H1 (cell line): ENCODE results near the gene SIX5. TPM values are rescaled to one million over a fixed set of nuclear protein-coding genes. Genes with fewer than 3 reads are reported as not detected.

Source experiments
- CTCF ChIA-PET: fragments of 300-600 bp; sonication (Branson Sonifier 250); formaldehyde crosslinking; loops from one replicate; lab custom pipeline; 2021; ENCODE audit not compliant: partially characterized antibody; lab: Charles Lee
- POLR2A ChIA-PET: fragments of 300-600 bp; sonication (Branson Sonifier 250); formaldehyde crosslinking; loops from one replicate; lab custom pipeline; 2021; ENCODE audit warnings: inconsistent platforms; ENCODE audit not compliant: partially characterized antibody; lab: Charles Lee
- DNase-seq, 2 experiments: peaks; one replicate each; pipeline versions ENCODE4 v3.0.0 to v3.0.0-alpha.2; 2010 to 2022; ENCODE audit warnings: low spot score in 2 of 2, low read depth in 1 of 2, mixed read lengths in 1 of 2
- FAIRE-seq: peaks from 2 replicates; lab custom pipeline; 2011; peaks lifted over from hg19 to GRCh38; lab: Jason Lieb, UNC
- H2AFZ ChIP-seq: 2 replicates; pipeline ENCODE4 v1.8.1; 2012; ENCODE audit warnings: low read length, inconsistent platforms
- H2AK5ac ChIP-seq: 2 replicates; pipeline ENCODE4 v1.6.1; 2013; ENCODE audit warnings: low read depth, low read length
- H2BK120ac ChIP-seq: replicated peaks from 2 replicates; pipeline ENCODE3; 2013; ENCODE audit warnings: low read depth, low read length, inconsistent platforms
- H2BK12ac ChIP-seq: 2 replicates; pipeline ENCODE4 v1.6.1; 2013; ENCODE audit warnings: low read depth, low read length
- H2BK15ac ChIP-seq: 2 replicates; pipeline ENCODE4 v1.6.1; 2013; ENCODE audit warnings: low read length
- H2BK20ac ChIP-seq: 2 replicates; pipeline ENCODE4 v1.6.1; 2013; ENCODE audit warnings: low read length
- H2BK5ac ChIP-seq: 2 replicates; pipeline ENCODE4 v1.6.1; 2013; ENCODE audit warnings: low read depth, low read length
- H3K14ac ChIP-seq: 2 replicates; pipeline ENCODE4 v1.6.1; 2013; ENCODE audit warnings: inconsistent platforms; ENCODE audit not compliant: insufficient read length
- H3K18ac ChIP-seq: 2 replicates; pipeline ENCODE4 v1.6.1; 2013; ENCODE audit warnings: low read length; ENCODE audit errors: extremely low read depth
- H3K23ac ChIP-seq: 2 replicates; pipeline ENCODE4 v1.6.1; 2013; ENCODE audit warnings: inconsistent platforms; ENCODE audit not compliant: insufficient read length
- H3K23me2 ChIP-seq: 2 replicates; pipeline ENCODE4 v1.6.1; 2013; ENCODE audit warnings: low read depth, low read length
- H3K27ac ChIP-seq: 2 replicates; pipeline ENCODE4 v1.6.1; 2011; ENCODE audit warnings: low read depth, low read length, inconsistent platforms
- H3K27me3 ChIP-seq, 4 experiments: replicated peaks in 1 of 4; 1 replicate in 1 of 4; 2 replicates in 3 of 4; pipeline versions ENCODE4 v1.6.1 to v1.8.1; 2011 to 2013; ENCODE audit warnings: low read length in 3 of 4, mild to moderate bottlenecking in 3 of 4, inconsistent platforms in 2 of 4, mixed read lengths in 2 of 4, moderate library complexity in 1 of 4; ENCODE audit not compliant: control insufficient read depth in 3 of 4, insufficient read depth in 3 of 4; ENCODE audit errors: extremely low read depth in 1 of 4
- H3K36me3 ChIP-seq, 4 experiments: 2 replicates each; pipeline versions ENCODE4 v1.6.1 to v1.8.1; 2011 to 2013; ENCODE audit warnings: mild to moderate bottlenecking in 4 of 4, low read length in 3 of 4, moderate library complexity in 2 of 4, control low read depth in 1 of 4, inconsistent platforms in 1 of 4; ENCODE audit not compliant: insufficient read depth in 4 of 4, control insufficient read depth in 2 of 4
- H3K4ac ChIP-seq: replicated peaks from 2 replicates; pipeline ENCODE3; 2013; ENCODE audit warnings: low read length, low read depth, mixed read lengths, inconsistent platforms; ENCODE audit not compliant: insufficient read length
- H3K4me1 ChIP-seq, 4 experiments: replicated peaks in 1 of 4; 1 replicate in 1 of 4; 2 replicates in 3 of 4; pipeline versions ENCODE4 v1.6.1 to v1.8.1; 2011 to 2013; ENCODE audit warnings: low read length in 3 of 4, inconsistent platforms in 2 of 4, mixed read lengths in 1 of 4; ENCODE audit not compliant: insufficient read depth in 4 of 4, control insufficient read depth in 3 of 4
- H3K4me2 ChIP-seq, 2 experiments: 2 replicates each; pipeline versions ENCODE4 v1.6.1 to v1.8.1; 2011 to 2013; ENCODE audit warnings: low read depth in 2 of 2, low read length in 2 of 2, control low read depth in 1 of 2, inconsistent platforms in 1 of 2, mild to moderate bottlenecking in 1 of 2; ENCODE audit not compliant: insufficient read depth in 1 of 2
- H3K4me3 ChIP-seq, 4 experiments: fragments of 200-600, 300-600 bp in 1 of 4; sonication (generic), shearing (Covaris generic), sonication (Bioruptor Twin) in 1 of 4; 2 replicates each; pipeline versions ENCODE4 v1.5.1 to v1.8.1; 2011 to 2016; ENCODE audit warnings: low read length in 4 of 4, low read depth in 3 of 4, control low read depth in 2 of 4, inconsistent platforms in 2 of 4, mild to moderate bottlenecking in 2 of 4, mixed read lengths in 1 of 4, moderate library complexity in 1 of 4; ENCODE audit not compliant: insufficient read depth in 2 of 4; ENCODE audit errors: extremely low read depth in 1 of 4
- H3K56ac ChIP-seq: replicated peaks from 2 replicates; pipeline ENCODE3; 2013; ENCODE audit warnings: low read depth, mild to moderate bottlenecking, mixed read lengths, low read length, inconsistent platforms; ENCODE audit not compliant: insufficient read length
- H3K79me1 ChIP-seq: 2 replicates; pipeline ENCODE4 v1.6.1; 2013; ENCODE audit warnings: low read depth, low read length, control low read depth
- H3K79me2 ChIP-seq, 2 experiments: 2 replicates each; pipeline versions ENCODE4 v1.6.1 to v1.8.1; 2012 to 2013; ENCODE audit warnings: low read length in 2 of 2, mild to moderate bottlenecking in 2 of 2, inconsistent platforms in 1 of 2; ENCODE audit not compliant: insufficient read depth in 2 of 2, control insufficient read depth in 1 of 2
- H3K9ac ChIP-seq, 4 experiments: replicated peaks in 1 of 4; 1 replicate in 1 of 4; 2 replicates in 3 of 4; pipeline versions ENCODE4 v1.6.1 to v1.8.1; 2011 to 2013; ENCODE audit warnings: low read depth in 3 of 4, low read length in 3 of 4, control low read depth in 2 of 4, mild to moderate bottlenecking in 2 of 4, moderate library complexity in 2 of 4, inconsistent platforms in 1 of 4; ENCODE audit errors: extremely low read depth in 1 of 4
- H3K9me3 ChIP-seq, 2 experiments: 2 replicates each; pipeline versions ENCODE4 v1.6.1 to v1.8.1; 2012 to 2013; ENCODE audit warnings: mild to moderate bottlenecking in 2 of 2, moderate library complexity in 2 of 2, control low read depth in 1 of 2, inconsistent platforms in 1 of 2, low read depth in 1 of 2, low read length in 1 of 2, mixed read lengths in 1 of 2; ENCODE audit not compliant: insufficient read depth in 2 of 2
- H4K20me1 ChIP-seq, 2 experiments: replicated peaks in 1 of 2; 2 replicates each; pipeline versions ENCODE3 to v1.8.1; 2011 to 2013; ENCODE audit warnings: inconsistent platforms in 2 of 2, low read length in 2 of 2, mild to moderate bottlenecking in 1 of 2; ENCODE audit not compliant: insufficient read depth in 2 of 2, control insufficient read depth in 1 of 2
- H4K5ac ChIP-seq: 2 replicates; pipeline ENCODE4 v1.6.1; 2013; ENCODE audit warnings: low read length, low read depth, mixed read lengths, inconsistent platforms; ENCODE audit not compliant: insufficient read length
- H4K8ac ChIP-seq: 2 replicates; pipeline ENCODE4 v1.8.0; 2013; ENCODE audit warnings: mild to moderate bottlenecking, moderate library complexity, low read length, inconsistent platforms; ENCODE audit not compliant: insufficient read depth; ENCODE audit errors: extremely low read depth
- H4K91ac ChIP-seq: replicated peaks from 2 replicates; pipeline ENCODE3; 2013; ENCODE audit warnings: low read length, mixed read lengths, inconsistent platforms; ENCODE audit not compliant: insufficient read length
- CBX5 ChIP-seq: fragments of 300-800, 300-1000 bp; sonication (generic); IDR thresholded peaks from 2 replicates; pipeline ENCODE4 v1.7.1; 2016; ENCODE audit warnings: antibody characterized with exemption, low read length, low read depth
- CHD1 ChIP-seq: IDR thresholded peaks from 2 replicates; pipeline ENCODE4 v1.6.1; 2012; ENCODE audit warnings: low read depth, low read length, improper control_type of control experiment
- CTCF ChIP-seq, 3 experiments: IDR thresholded peaks; 1 replicate in 2 of 3; 2 replicates in 1 of 3; pipeline versions ENCODE4 v1.5.1 to v1.6.1; 2011; ENCODE audit warnings: low read length in 3 of 3, mild to moderate bottlenecking in 3 of 3, inconsistent platforms in 2 of 3, low read depth in 1 of 3, moderate library complexity in 1 of 3; ENCODE audit not compliant: insufficient read depth in 1 of 3; ENCODE audit errors: control extremely low read depth in 1 of 3
- EP300 ChIP-seq, 2 experiments: IDR thresholded peaks; 1 replicate in 1 of 2; 2 replicates in 1 of 2; pipeline ENCODE4 v1.6.1; 2011 to 2012; ENCODE audit warnings: low read depth in 2 of 2, low read length in 2 of 2, mild to moderate bottlenecking in 2 of 2, borderline replicate concordance in 1 of 2, inconsistent platforms in 1 of 2, moderate library complexity in 1 of 2
- SP1 ChIP-seq: IDR thresholded peaks from 2 replicates; pipeline ENCODE4 v1.6.1; 2011; ENCODE audit warnings: low read depth, low read length
- SRF ChIP-seq: IDR thresholded peaks from 2 replicates; pipeline ENCODE4 v1.6.1; 2011; ENCODE audit warnings: mild to moderate bottlenecking, low read depth, low read length, moderate library complexity
- TAF7 ChIP-seq: optimal IDR thresholded peaks from 2 replicates; pipeline ENCODE3; 2011; ENCODE audit warnings: low read depth, mild to moderate bottlenecking, inconsistent platforms, low read length, moderate library complexity, borderline replicate concordance
- TEAD4 ChIP-seq: IDR thresholded peaks from 2 replicates; pipeline ENCODE4 v1.6.1; 2012; ENCODE audit warnings: low read depth, low read length, inconsistent platforms, mixed read lengths
- WGBS, 2 experiments: shearing (Covaris generic) in 1 of 2; methylation state at CpG; one replicate each; pipeline versions ENCODE4 v1.1.6 to v1.1.7; 2013 to 2015; ENCODE audit warnings: low lambda C conversion rate in 2 of 2, mixed read lengths in 2 of 2, inconsistent platforms in 1 of 2, low coverage in 1 of 2, missing lambda C conversion rate in 1 of 2; ENCODE audit not compliant: insufficient replicate concordance in 2 of 2, insufficient coverage in 1 of 2, insufficient read length in 1 of 2; ENCODE audit errors: extremely low coverage in 1 of 2, missing lambda C conversion rate in 1 of 2; 5-methylcytosine and 5-hydroxymethylcytosine counted together
- polyA plus RNA-seq, 7 experiments: library from polyadenylated mRNA; depleted of rRNA in 3 of 7; stranded (reverse) in 5 of 7; unstranded in 2 of 7; fragments of >200 nt in 5 of 7; fragments of 200-250 nt in 2 of 7; gene quantifications; 1 replicate in 5 of 7; 2 replicates in 1 of 7; 4 replicates in 1 of 7; pipeline versions ENCODE4 v1.2.1 to v1.2.3, GENCODE V29; 2011 to 2013; ENCODE audit warnings: missing spikeins in 2 of 7, mixed read lengths in 2 of 7
- total RNA-seq: library from RNA; stranded (reverse); fragmentation: NEBNext Ultra II Directional; extraction: Animal tissue kit (Norgen Biotek cat#: 25700); gene quantifications from 2 replicates; pipeline ENCODE4 v1.2.1, GENCODE V29; 2021
- TF ChIP-seq, protein P1 (sequence below): IDR thresholded peaks from 2 replicates; pipeline ENCODE4 v1.6.1; 2011; ENCODE audit warnings: low read depth, mild to moderate bottlenecking, low read length; ENCODE audit not compliant: insufficient read depth

The SIX5 gene
- total and polyA plus RNA-seq, 2 of the 8 experiments (the other 6 are each of a cell fraction or from before 2014, with no cell fraction given), result 20.9 to 24.2 TPM

- Histone ChIP-seq H3K18ac (no peak overlapping the region), H3K56ac (no peak overlapping the region), H2BK12ac (no peak overlapping the region; the same call in 1 of the 2 replicates), H3K14ac (no peak overlapping the region), H3K4me2 (no peak overlapping the region), H2BK20ac (no peak overlapping the region), H3K23ac (no peak overlapping the region), H3K27ac (no peak overlapping the region), H2AFZ (no peak overlapping the region), H3K4me1 (peaks cover 0 to 4% (median 2%) of the 10 kb centered on the region in 4 experiments; a peak in 4 of 7 replicates), H2BK15ac (no peak overlapping the region; the same call in 1 of the 2 replicates), H4K8ac (peak overlapping the region; percentile 3; the same call in 1 of the 2 replicates), H2BK120ac (no peak overlapping the region), H2AK5ac (no peak overlapping the region), H4K20me1 (no peaks in the 10 kb centered on the region), H3K36me3 (no peaks in the 10 kb centered on the region), H3K9ac (no peak overlapping the region), H2BK5ac (no peak overlapping the region), H3K79me1 (no peaks in the 10 kb centered on the region), H3K27me3 (peaks cover 0 to 2% (median 0%) of the 10 kb centered on the region in 4 experiments; a peak in 3 of 7 replicates), H4K91ac (no peak overlapping the region), H3K9me3 (no peaks in the 10 kb centered on the region; a peak in 1 of 4 replicates), H3K23me2 (no peaks in the 10 kb centered on the region; the same call in 1 of the 2 replicates), H3K4me3 (no peak overlapping the region), H3K79me2 (no peaks in the 10 kb centered on the region), H3K4ac (no peak overlapping the region), H4K5ac (no peak overlapping the region)
- POLR2A ChIA-PET, result interaction anchor here (1.8 to 9.8 kb wide), 3 partner anchors 12 to 84 kb away, joined by 4 to 106 read pairs (median 6); partner anchors contain the start of genes IRF2BP1 and RSPH6A
- WGBS, 2 experiments, result 80% methylated on average over 6 of the region's 7 CpGs; no CpG with 5 or more reads in 1 of the 2 experiments
- FAIRE-seq, result no peak
- DNase-seq, result no peak
- CTCF ChIA-PET, result interaction anchor here (1.1 to 9.4 kb wide), 4 partner anchors 9 to 32 kb away, joined by 4 to 107 read pairs (median 13); partner anchors contain the start of genes DMWD, RSPH6A and SIX5
- TF ChIP-seq CHD1 (no peak), TAF7 (no peak), CTCF (IDR thresholded peaks at IDR 0.05; ENCODE audit: control extremely low read depth in 1 of 3, insufficient read depth in 1 of 3, low read depth in 1 of 3, low read length in 3 of 3) (no peak), TEAD4 (no peak), EP300 (IDR thresholded peaks at IDR 0.05; ENCODE audit: borderline replicate concordance in 1 of 2, low read depth in 2 of 2, low read length in 2 of 2) (no peak), SRF (no peak), SP1 (no peak), CBX5 (no peak)
- TF ChIP-seq, protein P1, sequence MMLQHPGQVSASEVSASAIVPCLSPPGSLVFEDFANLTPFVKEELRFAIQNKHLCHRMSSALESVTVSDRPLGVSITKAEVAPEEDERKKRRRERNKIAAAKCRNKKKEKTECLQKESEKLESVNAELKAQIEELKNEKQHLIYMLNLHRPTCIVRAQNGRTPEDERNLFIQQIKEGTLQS, result no peak
These were observed 32.6 kb upstream of the SIX5 start for GRCh38 chr19:45801603-45802175.
